Measurements from ENCODE around the gene CAMKK1.

The CAMKK1 gene

DNA sequence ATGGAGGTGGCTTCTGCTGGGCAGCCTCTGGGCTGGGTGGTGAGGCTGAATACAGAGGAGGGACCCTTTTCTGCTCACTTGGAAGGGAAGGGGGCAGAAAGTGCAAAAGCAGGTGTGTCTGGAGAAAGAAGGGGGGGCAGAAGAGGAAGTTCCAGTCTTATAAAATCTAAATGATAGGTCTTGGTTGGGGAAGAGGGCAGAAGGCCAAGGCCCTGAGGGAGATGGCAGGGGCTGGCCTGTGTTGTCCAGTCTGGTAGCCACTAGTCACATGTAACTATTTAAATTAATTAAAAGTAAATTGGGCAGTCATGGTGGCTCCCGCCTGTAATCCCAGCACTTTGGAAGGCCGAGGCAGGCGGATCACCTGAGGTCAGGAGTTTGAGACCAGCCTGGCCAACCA, 2.5 kb upstream of the CAMKK1 start:
- DNase-seq: no peak

- DNase-seq: no peak
Observed at GRCh38 chr17:3894911-3895343, 2.1 kb upstream of the CAMKK1 start.

DNA sequence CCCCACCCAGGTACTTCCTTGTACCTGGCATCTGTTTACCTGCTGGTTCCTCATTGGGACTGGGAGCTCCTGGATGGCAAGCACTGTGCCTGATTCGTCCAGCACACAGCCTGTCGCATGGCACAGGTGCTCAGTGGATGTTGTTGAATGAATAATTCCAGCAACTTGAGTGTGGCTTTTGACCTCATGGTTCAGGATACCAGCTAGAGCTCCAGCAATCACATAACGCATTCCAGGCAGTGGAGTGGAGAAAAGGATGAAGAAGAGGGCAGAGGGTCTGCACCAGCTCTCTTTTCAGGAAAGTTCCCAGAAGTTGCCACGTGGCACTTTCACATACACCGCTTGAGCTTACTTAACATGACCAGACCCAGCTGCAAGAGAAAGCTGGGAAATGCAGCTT, 1.3 kb upstream of the CAMKK1 start:
- no peak for DNase-seq

DNA sequence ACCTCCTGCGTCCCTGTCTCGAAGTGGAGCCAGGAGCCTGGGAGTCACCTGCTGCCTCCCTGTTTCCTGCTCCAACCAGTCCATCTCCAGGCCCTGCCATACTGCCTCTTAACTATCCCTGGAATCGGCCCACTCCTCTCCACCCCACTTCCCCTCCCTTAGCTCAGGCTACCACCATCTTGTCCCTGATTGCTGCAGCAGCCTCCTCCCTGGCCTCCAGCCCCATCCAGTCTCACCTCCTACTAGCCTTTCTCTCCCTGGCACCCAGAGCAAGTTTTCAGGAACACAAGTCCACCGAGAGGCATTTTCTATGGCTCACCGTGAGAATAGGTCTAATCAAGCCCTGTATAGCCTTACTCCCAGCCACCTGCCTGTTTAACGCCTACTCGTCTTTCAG, 865 bp upstream of the CAMKK1 start:
- no peak for DNase-seq

DNA sequence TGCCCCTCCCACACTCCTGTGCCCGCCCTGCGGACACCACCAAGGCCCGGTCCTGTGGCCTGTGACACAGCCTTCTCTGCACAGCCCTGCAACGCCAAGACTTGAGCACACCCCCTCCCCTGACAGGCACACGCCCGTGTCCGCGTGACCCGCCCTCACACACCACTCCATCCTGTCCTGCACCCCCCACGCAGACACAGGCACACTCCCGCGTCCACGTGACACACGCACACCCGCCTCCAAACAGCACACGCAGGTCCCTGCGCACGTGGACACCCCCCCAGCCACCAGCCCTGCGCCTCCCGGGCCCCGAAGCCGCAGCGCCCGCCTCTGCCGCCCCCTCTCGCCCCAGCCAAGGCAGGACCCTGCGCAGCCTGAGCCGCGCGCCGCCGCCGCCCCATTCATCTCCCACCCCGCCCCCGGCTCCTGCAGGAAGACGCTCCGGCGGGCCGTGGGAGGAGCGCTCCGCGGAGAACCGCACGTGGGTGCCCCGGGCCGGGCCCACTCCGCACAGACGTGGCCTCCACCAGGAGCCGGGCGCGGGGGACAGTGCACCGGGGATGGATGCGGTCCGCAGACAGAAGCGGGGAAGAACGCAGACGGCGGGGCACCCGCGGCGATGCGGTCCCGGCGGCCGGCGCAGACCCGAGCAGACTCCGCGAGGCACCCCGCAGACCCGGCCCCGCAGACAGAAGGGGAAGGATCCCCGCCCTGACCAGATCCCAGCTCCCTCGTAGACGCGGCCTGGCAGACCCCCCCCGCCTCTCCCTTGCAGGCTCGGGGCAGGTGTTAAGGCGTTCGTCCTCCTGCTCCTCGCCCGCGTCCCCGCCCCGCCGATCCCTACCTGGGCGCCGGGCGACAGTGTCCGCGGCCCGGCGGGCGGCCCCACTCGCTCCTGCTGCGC, 506 bp downstream of the CAMKK1 start:
- peak; percentile 52 for DNase-seq

- no peak for DNase-seq
Observed at GRCh38 chr17:3891626-3892094, 1.2 kb downstream of the CAMKK1 start.

- DNase-seq: no peak
Observed at GRCh38 chr17:3890878-3891219, 2.0 kb downstream of the CAMKK1 start.

DNA sequence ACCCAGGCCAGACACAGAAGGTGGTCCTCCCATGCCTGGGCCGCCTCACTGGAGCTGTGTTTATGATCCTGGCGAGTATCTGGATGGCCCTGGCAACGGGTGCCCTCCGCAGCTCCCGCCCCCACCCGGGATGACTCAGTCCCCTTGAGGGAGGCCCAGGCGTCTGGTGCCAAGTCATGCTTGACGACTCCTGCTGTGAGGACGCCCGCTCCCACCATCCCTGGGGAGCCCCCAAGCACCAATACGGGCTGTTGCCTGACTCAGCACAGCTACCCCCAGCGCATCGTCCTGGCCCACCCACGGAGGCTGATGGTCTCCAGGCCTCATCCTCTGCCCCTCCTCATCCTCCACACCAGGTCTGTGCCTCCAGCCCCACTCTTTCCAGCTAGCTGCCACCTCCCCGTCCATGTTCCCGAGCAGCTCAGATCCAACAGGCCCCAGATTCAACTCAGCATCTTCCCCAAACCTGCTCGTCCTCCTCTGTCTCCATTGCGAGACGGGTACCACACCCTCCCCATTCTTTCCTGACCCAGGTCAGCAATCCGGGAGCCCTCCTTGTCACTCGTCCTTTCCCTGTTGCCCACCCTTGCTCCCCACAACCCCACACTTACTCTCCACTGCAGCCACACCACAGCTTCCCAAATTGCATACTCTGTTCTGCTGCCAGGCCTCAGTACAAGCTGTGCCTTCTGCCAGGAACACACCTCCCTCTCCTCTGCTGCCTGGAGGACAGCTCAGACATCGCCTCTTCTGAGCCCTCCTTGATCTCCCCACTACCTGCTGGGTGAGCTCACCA, 2.6 kb downstream of the CAMKK1 start:
- DNase-seq: peak; percentile 88

GRCh38 chr17:3889325-3890012, 3.4 kb downstream of the CAMKK1 start:
- DNase-seq: no peak

- DNase-seq: peak; percentile 88
Observed at GRCh38 chr17:3888343-3889171, 4.3 kb downstream of the CAMKK1 start.

GRCh38 chr17:3887804-3888203, 5.0 kb downstream of the CAMKK1 start:
- no peak for DNase-seq

- no peak for DNase-seq
Observed at GRCh38 chr17:3887394-3887793, 5.5 kb downstream of the CAMKK1 start.

- DNase-seq: no peak
Observed at GRCh38 chr17:3886776-3887175, 6.1 kb downstream of the CAMKK1 start.

DNA sequence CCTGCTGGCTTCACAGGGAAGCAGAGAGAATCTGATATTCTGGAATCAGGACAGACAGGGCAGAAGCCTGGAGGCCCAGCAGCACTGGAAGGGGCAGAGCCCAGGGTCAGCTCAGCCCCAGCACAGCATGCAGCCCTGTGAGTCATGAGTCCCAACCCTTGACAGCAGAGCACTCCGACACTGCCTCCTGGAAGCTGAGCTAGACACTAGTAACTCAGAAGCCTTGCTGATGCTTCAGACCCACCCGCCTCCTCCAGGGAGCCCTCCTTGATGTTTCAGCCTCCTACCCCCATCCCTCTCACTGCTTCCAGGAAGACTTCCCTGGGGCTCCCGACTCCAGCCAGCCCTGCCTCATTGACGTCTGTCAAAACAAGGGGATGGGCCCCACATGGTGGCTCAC, 6.9 kb downstream of the CAMKK1 start:
- DNase-seq: peak; percentile 60

DNA sequence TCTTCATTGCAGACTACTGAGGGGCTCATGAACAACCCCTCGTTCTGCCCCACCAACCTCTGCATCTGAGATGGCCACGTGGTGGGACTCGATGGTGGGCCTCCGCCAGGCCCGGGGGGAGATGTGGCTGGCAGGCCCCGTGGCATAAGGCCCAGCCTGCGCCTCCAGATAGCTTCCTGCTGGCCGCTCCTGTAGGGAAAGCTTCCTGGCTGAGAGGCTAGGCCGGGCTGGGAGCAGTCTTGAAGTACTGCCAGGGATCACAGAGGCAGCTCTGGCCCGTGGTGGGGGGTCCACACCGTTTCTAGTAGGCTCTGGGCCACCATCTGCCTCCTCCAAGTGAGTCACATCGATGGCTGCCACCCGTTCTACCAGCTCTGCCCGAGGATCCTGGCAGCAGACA, 7.6 kb downstream of the CAMKK1 start:
- DNase-seq: no peak

- DNase-seq: no peak
Observed at GRCh38 chr17:3884188-3884587, 8.7 kb downstream of the CAMKK1 start.

DNA sequence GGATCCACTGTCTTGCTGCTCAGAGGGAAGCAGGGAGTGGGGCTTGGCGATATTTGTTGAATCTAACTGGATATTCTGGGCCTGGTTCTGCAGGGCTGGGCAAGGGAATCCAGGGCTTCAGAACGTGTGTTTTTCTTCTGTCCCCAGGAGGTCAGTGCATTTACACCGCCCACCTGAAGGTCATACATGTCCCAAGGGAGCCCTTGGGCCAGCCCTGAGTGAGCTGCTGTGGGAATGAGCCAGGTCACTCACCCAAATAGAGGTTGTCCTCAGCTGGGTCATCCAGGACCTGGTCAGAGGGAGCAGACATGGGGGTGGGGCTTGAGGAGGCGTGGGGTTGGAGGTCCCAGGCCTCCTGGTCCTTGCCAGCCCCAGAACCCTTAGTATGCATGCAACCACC, 10.6 kb downstream of the CAMKK1 start:
- DNase-seq: no peak

DNA sequence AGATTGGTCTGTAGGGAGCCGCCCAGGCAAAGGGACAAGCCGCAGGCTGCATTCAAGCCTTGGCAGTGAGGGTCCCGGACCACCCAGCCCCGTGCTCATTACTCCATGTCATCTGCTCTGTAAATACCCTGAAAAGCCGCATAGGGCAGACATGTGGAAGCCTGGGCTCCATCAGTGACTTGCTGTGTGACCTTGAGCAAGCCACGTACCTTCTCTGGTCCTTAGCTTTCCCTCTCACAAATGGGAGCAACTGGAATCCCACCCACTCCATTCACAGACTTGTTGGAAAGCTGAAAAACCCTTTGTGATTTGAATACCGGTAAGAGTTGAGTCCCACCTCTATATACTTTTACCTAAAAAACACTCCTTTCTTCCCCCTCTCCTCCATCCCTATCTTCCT, 11.9 kb downstream of the CAMKK1 start:
- DNase-seq: no peak

GRCh38 chr17:3879591-3880417, 13.0 kb downstream of the CAMKK1 start:
- no peak for DNase-seq

DNA sequence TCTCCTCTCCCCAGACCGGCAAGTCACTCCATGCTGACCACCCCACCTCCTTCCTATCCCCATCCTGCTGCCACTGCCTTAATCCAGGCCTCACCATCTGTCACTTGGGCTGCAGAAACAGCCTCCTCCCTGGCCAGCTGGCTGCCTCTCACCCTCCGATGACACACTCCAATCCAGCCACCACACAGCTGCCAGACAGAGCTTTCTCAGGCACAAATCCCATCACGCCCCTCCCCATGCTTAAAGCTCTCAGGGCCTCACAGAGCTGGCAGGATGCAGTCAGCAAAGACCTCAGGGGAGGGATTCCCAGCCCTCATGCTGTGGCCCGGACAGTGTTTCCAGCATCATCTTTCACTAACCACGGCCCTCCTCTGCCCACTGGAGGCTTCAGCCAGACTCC, 13.7 kb downstream of the CAMKK1 start:
- DNase-seq: peak; percentile 69

- DNase-seq: no peak
Observed at GRCh38 chr17:3877220-3877619, 15.6 kb downstream of the CAMKK1 start.

DNA sequence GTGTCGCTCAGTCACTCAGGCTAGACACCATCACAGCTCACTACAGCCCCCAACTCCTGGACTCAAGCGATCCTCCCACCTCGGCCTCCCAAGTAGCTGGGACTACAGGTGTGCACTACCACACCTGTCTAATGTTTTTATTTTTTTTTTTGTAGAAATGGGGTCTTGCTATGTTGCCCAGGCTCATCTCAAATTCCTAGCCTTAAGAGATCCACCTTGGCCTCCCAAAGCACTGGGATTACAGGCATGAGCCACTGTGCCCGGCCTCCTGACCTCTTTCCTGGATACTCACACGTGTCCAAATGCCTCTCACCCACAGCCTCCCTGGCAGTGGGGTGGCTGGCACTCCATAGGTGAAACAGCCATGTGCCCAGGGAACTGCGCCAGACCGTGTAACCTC, 17.5 kb downstream of the CAMKK1 start:
- no peak for DNase-seq

Measured in fibroblast of upper back skin (primary cell).